Mesendoderm (in vitro differentiated cells): ENCODE results near the gene RBM33. TPM values are rescaled to one million over a fixed set of nuclear protein-coding genes. Genes with fewer than 3 reads are reported as not detected.

Source experiments
- DNase-seq: peaks from one replicate; pipeline ENCODE4 v3.0.0; 2013
- H2AK5ac ChIP-seq: 2 replicates; pipeline ENCODE4 v1.6.1; 2013; ENCODE audit warnings: low read length, inconsistent platforms
- H2BK120ac ChIP-seq: 2 replicates; pipeline ENCODE4 v1.6.1; 2013; ENCODE audit warnings: low read depth, mild to moderate bottlenecking, low read length, moderate library complexity, mixed read lengths
- H2BK15ac ChIP-seq: replicated peaks from 2 replicates; pipeline ENCODE4 v1.6.1; 2013; ENCODE audit warnings: low read depth, mild to moderate bottlenecking, moderate library complexity
- H2BK5ac ChIP-seq: 2 replicates; pipeline ENCODE4 v1.6.1; 2013; ENCODE audit warnings: low read length, inconsistent platforms
- H3K18ac ChIP-seq: 2 replicates; pipeline ENCODE4 v1.6.1; 2013; ENCODE audit warnings: mild to moderate bottlenecking, low read length, mixed read lengths
- H3K23ac ChIP-seq: one replicate; pipeline ENCODE4 v1.6.1; 2013; ENCODE audit warnings: low read length
- H3K27ac ChIP-seq: 2 replicates; pipeline ENCODE4 v1.5.1; 2013; ENCODE audit warnings: low read depth, mild to moderate bottlenecking, inconsistent platforms, low read length, moderate library complexity
- H3K27me3 ChIP-seq: 2 replicates; pipeline ENCODE4 v1.6.1; 2013; ENCODE audit warnings: low read length, control low read depth, mild to moderate bottlenecking, inconsistent platforms; ENCODE audit not compliant: insufficient read depth, poor library complexity
- H3K36me3 ChIP-seq: 2 replicates; pipeline ENCODE4 v1.6.1; 2013; ENCODE audit warnings: low read length, inconsistent platforms; ENCODE audit not compliant: control insufficient read depth, insufficient read depth
- H3K4ac ChIP-seq: one replicate; pipeline ENCODE4 v1.6.1; 2013; ENCODE audit warnings: low read depth, mild to moderate bottlenecking, low read length, moderate library complexity
- H3K4me1 ChIP-seq: 2 replicates; pipeline ENCODE4 v1.6.1; 2013; ENCODE audit warnings: low read depth, low read length, inconsistent platforms; ENCODE audit not compliant: control insufficient read depth
- H3K4me2 ChIP-seq: 2 replicates; pipeline ENCODE4 v1.6.1; 2013; ENCODE audit warnings: low read length
- H3K4me3 ChIP-seq: 2 replicates; pipeline ENCODE4 v1.5.1; 2013; ENCODE audit warnings: mild to moderate bottlenecking, low read length
- H3K56ac ChIP-seq: one replicate; pipeline ENCODE4 v1.6.1; 2013; ENCODE audit warnings: low read length
- H3K79me1 ChIP-seq: 2 replicates; pipeline ENCODE4 v1.6.1; 2013; ENCODE audit warnings: low read length, inconsistent platforms
- H3K79me2 ChIP-seq: 2 replicates; pipeline ENCODE4 v1.6.1; 2013; ENCODE audit warnings: mild to moderate bottlenecking, low read length; ENCODE audit not compliant: control insufficient read depth, insufficient read depth
- H3K9ac ChIP-seq: 2 replicates; pipeline ENCODE4 v1.6.1; 2013; ENCODE audit warnings: low read length, inconsistent platforms
- H4K5ac ChIP-seq: one replicate; pipeline ENCODE4 v1.6.1; 2013; ENCODE audit warnings: low read length
- H4K8ac ChIP-seq: one replicate; pipeline ENCODE4 v1.6.1; 2013; ENCODE audit warnings: low read depth, mild to moderate bottlenecking, control low read depth, low read length, moderate library complexity
- WGBS: extraction: QIAGEN DNeasy Blood & Tissue Kit; methylation state at CpG from one replicate; pipeline ENCODE4 v1.1.7; 2013; ENCODE audit warnings: low lambda C conversion rate, missing lambda C conversion rate; ENCODE audit not compliant: insufficient coverage; ENCODE audit errors: extremely low coverage; 5-methylcytosine and 5-hydroxymethylcytosine counted together
- polyA plus RNA-seq, 2 experiments: library from polyadenylated mRNA; stranded (reverse); fragments of 200-250 nt; gene quantifications; one replicate each; pipeline ENCODE4 v1.2.3, GENCODE V29; 2013

RBM33 gene
- 25.3 TPM for polyA plus RNA-seq (2013, experiment 1 of 2)
- polyA plus RNA-seq (2013, experiment 2 of 2): 25.6 TPM

GRCh38 chr7:155644178-155644970 lies at the start of gene RBM33:
Gene RBM33, plus strand, starts transcription at chr7:155644661. Its CDS starts 216 bp downstream, at chr7:155644877.
- peak within 1 kb of the TSS; percentile 92 for H3K4ac ChIP-seq
- peak within 1 kb of the TSS; percentile 69 for H3K18ac ChIP-seq
- H3K36me3 ChIP-seq: no peaks in the 10 kb centered on the region
- peak within 1 kb of the TSS; percentile 99 for H3K4me3 ChIP-seq
- H3K4me1 ChIP-seq: peaks cover 3% of the 10 kb centered on the region
- peak within 1 kb of the TSS; percentile 95 for H3K27ac ChIP-seq
- peak within 1 kb of the TSS; percentile 100 for H3K56ac ChIP-seq
- no peaks in the 10 kb centered on the region for H3K27me3 ChIP-seq
- H3K79me1 ChIP-seq: peaks cover 10% of the 10 kb centered on the region
- H3K4me2 ChIP-seq: peak within 1 kb of the TSS; percentile 65
- peak within 1 kb of the TSS; percentile 16 for H4K8ac ChIP-seq
- H2BK120ac ChIP-seq: peak within 1 kb of the TSS; percentile 10
- peak within 1 kb of the TSS; percentile 21 for H4K5ac ChIP-seq
- H2BK5ac ChIP-seq: peak within 1 kb of the TSS; percentile 95
- peak; percentile 94 for DNase-seq
- peak within 1 kb of the TSS; percentile 95 for H3K9ac ChIP-seq
- no CpG with 5 or more reads among the region's 85 CpGs for WGBS
- peaks cover 43% of the 10 kb centered on the region for H3K79me2 ChIP-seq
- H2BK15ac ChIP-seq: no peak within 1 kb of the TSS
- H3K23ac ChIP-seq: peak within 1 kb of the TSS; percentile 91
- H2AK5ac ChIP-seq: no peak within 1 kb of the TSS

DNA sequence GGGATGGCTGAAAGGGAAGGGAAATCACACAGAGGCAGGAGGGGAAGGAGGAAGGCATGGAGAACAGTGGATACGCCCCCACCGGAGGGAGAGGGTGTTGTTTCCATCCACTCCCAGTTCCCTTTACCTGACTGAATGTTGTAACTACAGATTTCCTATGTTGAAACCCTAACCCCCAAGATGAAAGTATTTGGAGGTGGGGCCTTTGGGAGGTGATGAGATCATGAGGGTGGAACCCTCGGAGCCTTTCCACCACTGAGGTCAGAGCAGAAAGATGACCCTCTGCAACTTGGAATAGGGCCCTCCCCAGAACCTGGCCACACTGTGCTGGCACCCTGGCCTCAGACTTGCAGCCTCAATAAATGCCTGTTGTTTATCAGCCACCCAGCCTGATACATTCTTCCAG lies 49.5 kb upstream of the RBM33 start:
- no peak overlapping the region for H3K23ac ChIP-seq
- no peak overlapping the region for H3K18ac ChIP-seq
- no peak overlapping the region for H2BK5ac ChIP-seq
- H3K9ac ChIP-seq: no peak overlapping the region
- H2BK120ac ChIP-seq: no peak overlapping the region
- no peak overlapping the region for H3K4me3 ChIP-seq
- no peak overlapping the region for H4K5ac ChIP-seq
- H2AK5ac ChIP-seq: no peak overlapping the region
- DNase-seq: peak; percentile 93
- no peak overlapping the region for H3K4me2 ChIP-seq
- no peak overlapping the region for H4K8ac ChIP-seq
- no peak overlapping the region for H3K4ac ChIP-seq
- H3K27ac ChIP-seq: no peak overlapping the region
- H3K4me1 ChIP-seq: peaks cover 1% of the 10 kb centered on the region
- no peaks in the 10 kb centered on the region for H3K27me3 ChIP-seq
- H3K79me1 ChIP-seq: no peaks in the 10 kb centered on the region
- no peaks in the 10 kb centered on the region for H3K79me2 ChIP-seq
- H3K36me3 ChIP-seq: no peaks in the 10 kb centered on the region
- no peak overlapping the region for H2BK15ac ChIP-seq
- WGBS: no CpG with 5 or more reads among the region's 3 CpGs
- H3K56ac ChIP-seq: no peak overlapping the region

GRCh38 chr7:155597753-155598140 lies 46.7 kb upstream of the RBM33 start:
- no CpG with 5 or more reads among the region's 1 CpG for WGBS
- no peak for DNase-seq
- no peak overlapping the region for H2AK5ac ChIP-seq

DNA sequence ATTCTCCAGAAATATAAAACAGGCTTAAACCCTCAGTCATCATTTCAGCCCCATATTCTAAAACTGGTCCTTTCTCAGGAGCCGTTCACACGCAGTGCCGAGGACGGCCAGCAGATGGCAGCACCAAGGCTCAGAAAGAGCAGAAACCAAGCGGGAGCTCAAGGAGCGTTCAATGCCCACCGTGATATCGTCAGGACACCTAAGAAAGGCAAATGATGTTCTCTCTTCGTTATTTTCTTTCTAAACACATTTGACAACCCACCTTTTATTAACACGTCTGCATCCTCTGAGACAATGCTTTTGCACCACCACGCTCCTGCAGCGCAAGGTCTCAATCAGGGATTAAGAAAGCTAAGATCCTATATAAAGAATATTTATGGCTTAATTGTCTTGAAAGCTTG lies 45.7 kb upstream of the RBM33 start:
- Histone ChIP-seq H3K9ac (no peak overlapping the region), H3K79me1 (no peaks in the 10 kb centered on the region), H2BK5ac (no peak overlapping the region), H2BK15ac (no peak overlapping the region), H2AK5ac (no peak overlapping the region), H3K36me3 (no peaks in the 10 kb centered on the region), H4K5ac (no peak overlapping the region), H4K8ac (no peak overlapping the region), H3K79me2 (no peaks in the 10 kb centered on the region), H2BK120ac (no peak overlapping the region), H3K18ac (no peak overlapping the region), H3K27me3 (no peaks in the 10 kb centered on the region), H3K4me3 (no peak overlapping the region), H3K56ac (no peak overlapping the region), H3K27ac (no peak overlapping the region), H3K4me2 (no peak overlapping the region), H3K23ac (no peak overlapping the region), H3K4ac (no peak overlapping the region), H3K4me1 (peaks cover 4% of the 10 kb centered on the region)
- WGBS: no CpG with 5 or more reads among the region's 12 CpGs
- DNase-seq: peak; percentile 76

More at GRCh38 chr7:155597753-155598140, 46.7 kb upstream of the RBM33 start:
- no peak overlapping the region for H2BK120ac ChIP-seq
- H2BK5ac ChIP-seq: no peak overlapping the region
- no peak overlapping the region for H3K4me3 ChIP-seq
- peaks cover 1% of the 10 kb centered on the region for H3K4me1 ChIP-seq
- no peak overlapping the region for H2BK15ac ChIP-seq
- H3K36me3 ChIP-seq: no peaks in the 10 kb centered on the region
- H3K9ac ChIP-seq: no peak overlapping the region
- H3K79me2 ChIP-seq: no peaks in the 10 kb centered on the region
- H3K4ac ChIP-seq: no peak overlapping the region
- no peaks in the 10 kb centered on the region for H3K27me3 ChIP-seq
- H3K4me2 ChIP-seq: no peak overlapping the region
- no peak overlapping the region for H3K56ac ChIP-seq
- H4K8ac ChIP-seq: no peak overlapping the region
- H4K5ac ChIP-seq: no peak overlapping the region
- H3K18ac ChIP-seq: no peak overlapping the region
- no peak overlapping the region for H3K23ac ChIP-seq
- H3K27ac ChIP-seq: no peak overlapping the region
- H3K79me1 ChIP-seq: no peaks in the 10 kb centered on the region

DNA sequence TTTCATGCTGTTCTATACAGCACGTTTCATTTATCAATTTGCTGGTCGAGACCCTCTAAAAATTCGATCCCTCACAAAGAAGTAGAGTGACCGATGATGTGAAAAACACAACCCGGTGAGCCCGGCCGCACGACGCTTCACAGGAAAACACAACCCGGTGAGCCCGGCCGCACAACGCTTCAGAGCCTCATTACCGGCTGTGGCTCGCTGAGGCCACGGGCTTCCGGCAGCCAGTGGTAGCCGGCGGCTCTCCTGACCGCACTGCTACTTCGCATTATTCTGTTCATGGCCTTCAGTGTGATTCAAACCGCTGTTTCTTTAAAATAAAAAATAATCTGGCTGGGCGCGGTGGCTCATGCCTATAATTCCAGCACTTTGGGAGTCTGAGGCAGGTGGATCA lies 42.3 kb upstream of the RBM33 start:
- peaks cover 2% of the 10 kb centered on the region for H3K4me1 ChIP-seq
- no peak overlapping the region for H3K4ac ChIP-seq
- no peak overlapping the region for H2BK120ac ChIP-seq
- WGBS: no CpG with 5 or more reads among the region's 24 CpGs
- no peak overlapping the region for H2AK5ac ChIP-seq
- H3K27ac ChIP-seq: no peak overlapping the region
- no peak overlapping the region for H2BK15ac ChIP-seq
- H3K4me3 ChIP-seq: no peak overlapping the region
- H3K23ac ChIP-seq: no peak overlapping the region
- no peak overlapping the region for H3K9ac ChIP-seq
- H4K8ac ChIP-seq: no peak overlapping the region
- no peaks in the 10 kb centered on the region for H3K27me3 ChIP-seq
- no peaks in the 10 kb centered on the region for H3K36me3 ChIP-seq
- no peak overlapping the region for H4K5ac ChIP-seq
- H2BK5ac ChIP-seq: no peak overlapping the region
- no peak overlapping the region for H3K56ac ChIP-seq
- H3K4me2 ChIP-seq: no peak overlapping the region
- no peak overlapping the region for H3K18ac ChIP-seq
- no peaks in the 10 kb centered on the region for H3K79me1 ChIP-seq
- DNase-seq: no peak
- no peaks in the 10 kb centered on the region for H3K79me2 ChIP-seq
